ENCODE measurements around the gene PPP1R1A.
A peak's percentile ranks its signal among the peaks of the same experiment; 100 is the strongest.

The PPP1R1A gene

DNA sequence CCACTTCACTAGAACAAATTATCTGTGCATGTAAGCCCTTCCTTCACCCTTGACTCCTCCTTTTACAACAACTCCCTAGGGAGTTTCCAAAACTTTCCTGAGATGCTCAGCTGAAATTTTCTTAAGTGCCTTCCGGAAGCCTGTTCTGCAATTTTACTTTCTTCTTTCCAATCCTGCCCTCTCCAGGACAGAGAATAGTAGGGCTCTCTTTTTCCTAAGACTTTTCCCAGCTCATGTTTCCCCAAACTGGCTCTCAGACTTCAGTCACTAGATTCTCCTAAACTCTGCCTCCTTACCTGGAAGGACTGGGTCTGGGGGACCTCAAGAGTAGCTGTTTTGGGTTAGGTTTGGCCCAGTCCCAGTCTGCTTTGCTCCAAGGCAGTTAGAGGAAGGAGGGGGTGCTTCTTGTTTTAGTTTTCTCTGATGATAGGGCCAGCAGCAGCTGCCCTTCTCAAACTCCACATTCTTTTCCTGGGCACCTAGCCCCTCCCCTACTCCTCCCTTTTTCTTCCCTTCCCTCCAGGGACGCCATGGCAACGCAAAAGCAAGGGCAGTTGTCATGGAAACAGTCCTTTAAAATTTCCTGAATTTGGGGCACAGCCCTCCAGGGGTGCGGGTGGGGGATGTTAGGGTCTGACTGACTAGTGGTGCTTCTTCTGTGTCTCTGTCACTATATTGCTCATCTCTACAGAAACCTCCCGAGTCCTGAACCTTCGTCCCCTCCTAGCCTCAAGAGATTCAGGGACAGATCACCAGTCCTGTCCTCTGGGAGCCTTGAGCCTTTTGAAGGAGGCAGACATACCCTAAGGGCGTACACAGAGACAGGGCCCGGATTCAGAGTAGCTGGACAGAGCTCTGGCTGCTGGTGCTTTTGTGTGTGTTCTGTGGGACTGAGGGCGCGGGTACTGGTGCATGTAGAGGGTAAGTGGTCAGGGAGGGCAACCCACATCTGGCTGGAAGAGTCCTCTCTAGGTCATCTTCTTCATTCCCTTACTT, 17.0 kb downstream of the PPP1R1A start:
- DNase-seq (ENCODE audit: low read depth, low spot score), result no peak

DNA sequence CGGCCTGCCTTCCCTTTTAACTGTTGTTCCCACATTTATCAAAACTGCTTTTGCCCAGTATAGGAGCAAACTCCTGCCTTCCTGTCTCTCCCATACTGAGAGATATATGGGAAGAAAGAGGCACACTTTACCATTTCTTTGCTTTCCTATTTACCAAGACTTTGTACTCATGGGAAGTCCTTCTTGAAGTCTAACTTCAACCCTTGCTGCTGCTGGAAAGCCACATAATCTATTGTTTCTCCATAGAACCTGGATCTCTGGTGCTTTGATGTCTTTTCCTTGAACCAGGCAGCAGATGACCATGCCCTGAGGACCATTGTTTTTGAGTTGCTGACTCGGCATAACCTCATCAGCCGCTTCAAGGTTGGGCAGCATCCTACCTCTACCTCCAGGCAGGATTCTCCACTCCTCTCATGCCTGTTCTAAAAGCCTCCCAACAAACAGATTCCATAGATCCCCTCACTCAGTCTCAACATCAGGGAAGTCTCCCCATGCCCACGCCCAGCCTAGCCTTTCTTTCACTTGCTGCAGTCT, 18.4 kb downstream of the PPP1R1A start:
- no peak for DNase-seq (ENCODE audit: low read depth, low spot score)

DNA sequence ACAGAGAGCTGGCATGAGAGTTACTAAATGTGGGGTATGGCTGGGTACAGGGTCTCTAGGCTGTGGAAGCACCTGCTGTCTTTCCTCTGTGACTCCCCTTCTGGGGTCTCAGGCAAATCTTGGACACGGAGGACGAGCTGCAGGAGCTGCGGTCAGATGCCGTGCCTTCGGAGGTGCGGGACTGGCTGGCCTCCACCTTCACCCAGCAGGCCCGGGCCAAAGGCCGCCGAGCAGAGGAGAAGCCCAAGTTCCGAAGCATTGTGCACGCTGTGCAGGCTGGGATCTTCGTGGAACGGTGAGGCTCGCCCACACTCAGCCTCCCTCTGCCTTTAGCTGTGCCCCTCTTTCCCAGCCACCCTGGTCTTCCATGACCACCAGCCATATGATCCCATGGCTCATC, 19.4 kb downstream of the PPP1R1A start:
- DNase-seq (ENCODE audit: low read depth, low spot score), result no peak

DNA sequence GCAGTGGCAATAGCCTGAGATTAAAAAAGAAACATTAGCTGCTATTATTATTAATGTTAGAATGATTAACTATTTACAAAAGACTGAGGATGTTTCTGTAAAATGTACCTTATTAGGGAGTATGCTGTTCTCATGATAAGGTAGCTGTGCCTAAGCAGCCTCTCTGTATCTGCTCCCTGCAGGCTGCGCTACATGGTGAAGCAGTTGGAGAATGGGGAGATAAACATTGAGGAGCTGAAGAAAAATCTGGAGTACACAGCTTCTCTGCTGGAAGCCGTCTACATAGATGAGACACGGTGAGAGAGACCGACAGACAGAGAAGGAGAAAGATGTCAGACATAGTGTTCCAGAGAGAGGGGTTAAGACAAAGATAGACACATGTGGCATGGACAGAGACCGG, 21.7 kb downstream of the PPP1R1A start:
- no peak for DNase-seq (ENCODE audit: low read depth, low spot score)

DNA sequence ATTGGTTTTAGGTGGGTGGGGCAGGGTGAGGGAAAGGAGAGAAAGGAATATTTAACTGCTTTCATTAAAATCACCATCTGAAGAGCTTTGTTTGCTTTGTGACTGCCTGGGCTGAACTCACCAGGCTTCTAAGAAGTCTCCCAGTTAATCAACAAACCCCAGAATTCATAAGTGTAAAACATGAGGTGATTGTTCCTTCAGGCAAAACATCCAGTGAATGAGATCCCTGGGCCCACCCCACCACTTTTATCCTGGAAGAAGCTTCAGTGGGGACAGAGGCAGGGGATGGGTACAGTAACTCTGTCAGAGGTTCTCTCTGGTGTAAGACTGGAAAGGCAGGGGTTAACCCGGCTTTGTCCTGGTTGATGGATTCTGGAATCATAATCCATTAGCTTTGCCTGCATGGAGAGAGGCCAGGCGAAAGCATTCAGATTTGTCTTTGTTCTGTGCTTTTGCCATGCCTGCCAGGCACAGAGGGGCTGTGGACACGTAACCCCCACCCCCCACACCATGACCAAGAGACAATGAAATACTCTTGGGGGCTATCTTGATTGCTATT, 22.4 kb downstream of the PPP1R1A start:
- DNase-seq (ENCODE audit: low read depth, low spot score), result no peak

DNA sequence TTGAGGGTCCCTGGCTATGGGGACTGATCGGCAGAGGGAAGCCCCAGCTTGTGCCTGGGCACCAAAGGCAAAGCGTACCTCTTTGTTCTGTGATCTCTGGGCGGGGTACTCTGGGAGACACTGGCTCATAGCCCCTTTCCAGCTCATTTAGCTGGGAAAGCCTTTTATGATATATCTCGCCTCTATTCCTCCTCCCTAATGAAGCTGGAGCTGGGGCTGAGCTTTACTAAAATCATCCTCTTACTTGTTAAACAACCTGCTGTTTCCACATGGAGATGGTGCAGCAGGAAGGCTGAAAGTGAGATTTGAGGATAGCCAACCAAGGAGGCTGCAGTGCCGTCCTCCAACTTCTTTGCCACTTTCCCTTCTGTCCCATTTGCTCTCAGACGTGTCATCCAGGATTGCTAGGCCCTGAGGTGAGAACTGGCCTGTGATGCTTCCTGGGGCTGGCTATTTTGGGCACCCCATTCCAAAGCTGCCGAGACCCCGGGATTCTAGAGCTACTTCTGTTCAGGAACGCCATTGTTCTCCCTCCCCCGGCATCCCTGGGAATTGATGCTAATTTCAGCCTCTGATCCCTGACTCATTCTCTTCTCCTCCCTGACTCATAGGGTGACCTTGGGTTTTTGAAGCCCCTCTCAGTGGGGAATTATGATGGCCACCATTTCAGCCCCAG, 23.0 kb downstream of the PPP1R1A start:
- no peak for DNase-seq (ENCODE audit: low read depth, low spot score)

DNA sequence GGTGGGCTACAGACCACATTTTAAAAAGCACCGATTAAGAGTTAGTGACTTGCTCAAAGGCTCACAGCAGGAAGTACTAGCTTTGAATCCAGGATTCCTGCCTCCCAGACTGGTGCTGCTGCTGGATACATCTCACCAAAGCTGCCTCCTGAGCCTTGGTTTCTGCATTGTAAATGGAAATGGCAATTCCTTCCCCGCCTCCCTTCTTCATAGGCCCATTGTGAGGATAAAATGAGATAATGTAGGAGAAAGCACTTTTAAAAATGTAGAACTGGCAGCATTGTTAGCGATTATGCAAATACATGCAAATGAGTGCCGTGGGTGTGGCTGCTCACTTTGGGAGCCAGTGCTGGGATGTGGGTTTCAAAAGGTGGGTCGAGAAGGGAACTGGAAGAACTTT, 23.7 kb downstream of the PPP1R1A start:
- DNase-seq (ENCODE audit: low read depth, low spot score), result no peak

DNA sequence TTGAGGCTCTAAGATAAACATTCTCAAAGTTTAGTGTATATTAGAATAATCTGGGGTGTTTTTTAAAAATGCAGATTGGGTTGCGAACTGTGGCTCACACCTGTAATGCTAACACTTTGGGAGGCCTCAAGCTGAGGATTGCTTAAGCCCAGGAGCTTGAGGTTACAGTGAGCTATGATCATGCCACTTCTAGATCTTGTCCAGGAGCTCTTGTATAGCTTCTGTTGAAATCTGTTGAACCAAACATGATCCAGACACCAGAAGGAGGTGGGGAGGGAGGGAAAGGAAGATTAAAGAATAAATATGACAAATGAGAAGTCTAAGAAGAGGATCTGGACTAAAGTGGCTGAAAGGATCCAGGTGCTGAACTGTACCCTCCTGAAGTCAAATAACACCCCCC, 24.7 kb downstream of the PPP1R1A start:
- DNase-seq (ENCODE audit: low read depth, low spot score), result no peak

DNA sequence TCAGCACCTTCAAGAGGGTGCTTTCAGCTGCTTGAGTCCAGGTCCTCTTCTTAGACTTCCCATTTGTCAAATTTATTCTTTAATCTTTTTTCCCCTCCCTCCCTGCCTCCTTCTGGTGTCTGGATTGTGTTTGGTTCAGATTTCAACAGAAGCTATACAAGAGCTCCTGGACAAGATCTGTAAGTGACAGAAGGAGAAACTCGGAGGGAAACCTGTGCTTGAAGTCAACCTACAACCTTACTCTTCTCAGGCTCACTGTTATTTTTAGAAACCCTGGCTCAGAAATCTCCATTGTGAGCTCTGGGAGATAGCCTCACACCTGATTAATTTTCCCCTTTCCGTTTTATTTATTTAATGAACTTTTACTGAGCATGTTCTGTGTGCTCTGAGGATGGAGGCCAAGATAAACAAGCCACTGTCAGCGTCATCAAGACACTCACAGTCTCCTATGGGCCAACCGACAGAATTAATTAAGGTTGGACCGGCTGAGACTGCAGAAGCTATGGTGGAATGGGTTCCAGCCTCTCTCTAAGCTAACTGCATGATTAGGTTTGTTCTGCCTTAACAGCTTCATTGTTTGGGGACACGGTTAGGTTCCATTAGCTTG, 25.6 kb downstream of the PPP1R1A start:
- no peak for DNase-seq (ENCODE audit: low read depth, low spot score)

DNA sequence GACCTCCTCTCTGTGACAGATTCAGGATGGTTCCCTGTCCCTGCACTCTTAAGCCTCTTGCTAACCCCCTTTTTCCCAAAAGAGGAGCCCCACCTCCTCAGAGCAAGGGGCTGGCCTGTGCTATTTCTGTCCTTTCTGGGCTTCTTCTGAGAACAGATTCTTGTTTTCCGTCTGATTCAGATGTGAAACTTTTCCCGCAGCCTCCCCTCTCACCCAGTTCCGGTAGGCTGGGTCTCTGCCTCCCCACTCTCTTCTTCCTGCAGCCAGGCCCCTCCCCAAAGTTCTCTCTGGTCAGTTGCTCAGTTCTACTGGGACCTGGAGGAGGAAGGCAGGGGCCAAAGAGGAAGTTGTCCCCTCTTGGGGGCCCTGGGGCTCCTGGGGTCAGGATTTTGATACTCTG, 27.3 kb downstream of the PPP1R1A start:
- DNase-seq (ENCODE audit: low read depth, low spot score), result no peak

DNA sequence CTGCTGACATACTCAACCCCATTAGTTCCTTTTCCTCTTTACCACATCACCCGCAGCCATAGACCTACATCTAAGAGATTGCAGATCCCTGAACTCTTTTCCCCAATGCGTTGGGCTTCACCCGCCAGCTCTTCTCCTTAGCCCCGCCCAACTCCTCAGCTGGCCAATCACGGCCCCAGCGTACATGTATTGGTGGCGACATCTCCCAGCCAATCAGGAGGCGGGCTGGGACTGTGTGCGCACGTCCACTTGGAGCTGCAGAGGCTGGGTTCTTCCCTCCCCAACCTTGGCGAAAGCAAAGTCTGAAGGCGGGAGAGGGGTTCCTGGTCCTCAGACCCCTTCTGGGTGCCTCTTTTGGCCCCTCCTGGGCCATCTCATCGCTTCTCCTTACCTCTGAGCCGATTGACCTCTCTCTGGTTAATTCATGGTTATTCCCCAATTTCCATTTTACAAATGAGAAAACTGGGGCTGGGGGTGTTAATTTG, 28.0 kb downstream of the PPP1R1A start:
- peak; percentile 62 for DNase-seq (ENCODE audit: low read depth, low spot score)

DNA sequence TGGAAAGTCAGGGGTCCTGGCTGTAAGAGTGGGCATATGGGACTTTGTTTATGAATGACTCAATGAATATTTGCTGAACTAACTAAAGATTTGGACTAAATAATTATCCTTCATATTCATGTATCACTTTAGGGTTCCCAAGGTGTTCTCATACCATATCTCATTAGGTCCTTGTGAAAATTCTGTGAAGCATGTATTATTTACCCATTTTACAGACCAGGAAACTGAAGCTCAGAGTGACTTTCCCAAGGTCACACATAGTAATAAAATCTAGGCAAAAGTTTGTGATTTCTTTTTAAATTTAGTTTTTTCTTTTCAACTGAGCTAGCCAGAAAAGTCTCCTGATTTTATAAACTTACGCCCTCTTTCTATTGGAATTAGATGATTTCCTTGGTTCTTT, 29.7 kb downstream of the PPP1R1A start:
- no peak for DNase-seq (ENCODE audit: low read depth, low spot score)

DNA sequence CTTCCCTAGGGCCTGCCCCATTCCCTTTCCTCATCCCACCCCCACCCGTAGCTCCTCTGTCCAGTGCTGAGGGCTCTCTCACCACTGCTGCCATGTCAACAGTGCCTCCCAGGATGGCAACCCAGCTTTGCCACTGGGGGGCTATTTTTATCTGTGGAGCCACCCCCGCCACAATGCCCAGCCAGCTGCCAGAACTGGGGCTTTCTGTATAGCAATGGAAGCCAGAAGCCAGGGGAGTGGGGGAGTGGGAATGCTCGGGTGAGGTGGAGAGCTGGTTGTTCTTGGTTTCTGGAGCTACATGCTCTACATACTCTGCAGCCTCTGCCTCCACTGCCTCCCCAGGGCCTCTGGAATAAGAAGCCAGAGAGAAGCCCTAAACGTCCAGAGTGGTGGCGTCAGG, 30.1 kb downstream of the PPP1R1A start:
- DNase-seq (ENCODE audit: low read depth, low spot score), result no peak

DNA sequence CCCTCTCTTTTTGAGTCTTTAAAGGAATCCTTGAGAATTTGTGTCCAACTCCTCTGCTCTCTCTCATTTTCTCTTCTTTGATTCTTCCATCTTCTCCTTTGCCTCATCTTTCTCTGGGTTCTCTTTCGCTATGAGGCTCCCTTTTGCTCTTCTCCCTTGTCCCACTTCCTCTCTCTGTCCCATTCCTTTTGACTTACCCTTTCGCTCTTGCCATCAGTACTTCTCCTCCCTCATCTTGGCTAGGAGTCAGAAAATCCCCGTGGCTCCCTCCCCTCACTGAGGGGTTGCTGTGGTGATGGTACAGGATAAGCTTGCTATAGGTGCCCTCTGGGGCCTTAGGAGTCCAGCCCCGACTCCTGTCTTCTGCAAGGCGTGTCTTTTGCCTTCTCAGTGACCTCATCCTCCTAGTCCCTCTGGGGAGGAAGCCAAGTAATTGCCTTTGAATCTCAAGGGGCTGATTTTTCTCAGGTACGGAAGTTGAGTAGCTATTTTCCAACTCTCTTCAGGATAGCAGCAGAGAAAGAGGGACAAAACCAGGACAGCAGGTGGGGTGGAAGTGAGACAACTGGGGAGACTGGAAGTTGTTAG, 32.7 kb downstream of the PPP1R1A start:
- no peak for DNase-seq (ENCODE audit: low read depth, low spot score)

DNA sequence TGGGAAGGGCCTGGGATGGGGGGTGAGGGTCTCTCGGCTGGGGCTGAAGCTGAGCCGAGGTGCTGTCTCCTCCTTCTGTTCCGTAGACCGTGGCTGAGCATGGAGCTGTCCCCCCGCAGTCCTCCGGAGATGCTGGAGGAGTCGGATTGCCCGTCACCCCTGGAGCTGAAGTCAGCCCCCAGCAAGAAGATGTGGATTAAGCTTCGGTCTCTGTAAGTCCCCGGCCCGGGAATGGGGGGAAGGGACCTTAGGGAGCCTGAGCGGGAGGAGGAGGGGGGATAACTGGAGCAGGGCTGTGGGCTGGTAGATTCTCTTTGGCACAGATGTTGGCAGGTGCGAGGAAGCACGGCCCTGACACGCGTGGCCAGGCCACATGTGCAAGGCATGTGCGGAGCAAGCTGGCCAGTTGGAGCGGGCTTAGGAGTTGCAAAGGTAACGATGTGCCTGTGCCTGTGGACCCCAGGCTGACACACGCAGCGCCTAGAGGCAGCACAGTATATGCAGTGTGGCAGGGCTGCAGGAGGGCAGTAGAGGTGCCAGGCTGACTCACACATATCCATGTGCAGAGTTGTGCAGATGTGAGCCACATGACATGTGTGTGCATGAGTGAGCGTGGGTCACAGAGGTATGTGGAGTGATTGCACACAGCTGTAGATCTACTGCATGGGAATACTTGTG, 38.5 kb downstream of the PPP1R1A start:
- DNase-seq (ENCODE audit: low read depth, low spot score), result no peak

DNA sequence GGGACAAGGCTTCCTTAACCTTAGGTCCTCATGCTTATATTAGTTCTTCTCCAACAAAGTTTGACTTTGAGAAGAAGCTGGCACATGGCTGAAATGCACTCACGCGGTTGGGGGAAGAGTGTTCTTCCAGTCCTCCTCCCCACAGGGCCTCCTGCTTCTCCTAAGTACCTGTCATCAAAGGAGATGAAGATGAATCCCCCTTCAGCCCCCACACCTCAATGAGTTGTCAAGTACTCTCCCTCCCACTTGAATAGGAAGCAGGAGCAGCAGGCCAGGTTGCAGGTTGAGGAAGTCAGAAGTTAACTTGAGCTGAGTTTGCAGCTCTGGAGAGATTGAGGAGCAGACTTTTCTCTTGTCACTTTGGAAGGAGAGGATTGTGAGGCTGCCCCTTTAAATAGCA, 41.9 kb downstream of the PPP1R1A start:
- DNase-seq (ENCODE audit: low read depth, low spot score), result no peak

DNA sequence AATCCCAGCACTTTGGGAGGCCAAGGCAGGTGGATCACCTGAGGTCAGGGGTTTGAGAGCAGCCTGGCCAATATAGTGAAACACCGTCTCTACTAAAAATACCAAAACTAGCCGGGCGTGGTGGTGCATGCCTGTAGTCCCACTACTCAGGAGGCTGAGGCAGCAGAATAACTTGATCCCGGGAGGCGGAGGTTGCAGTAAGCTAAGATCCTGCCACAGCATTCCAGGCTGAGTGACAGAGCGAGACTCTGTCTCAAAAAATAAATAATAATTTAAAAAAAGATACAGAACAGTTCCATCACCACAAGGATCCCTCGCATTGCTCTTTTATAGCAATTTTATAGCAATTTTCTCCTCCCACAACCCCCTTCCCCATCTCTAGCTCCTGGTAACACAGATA, 43.7 kb downstream of the PPP1R1A start:
- no peak for DNase-seq (ENCODE audit: low read depth, low spot score)

DNA sequence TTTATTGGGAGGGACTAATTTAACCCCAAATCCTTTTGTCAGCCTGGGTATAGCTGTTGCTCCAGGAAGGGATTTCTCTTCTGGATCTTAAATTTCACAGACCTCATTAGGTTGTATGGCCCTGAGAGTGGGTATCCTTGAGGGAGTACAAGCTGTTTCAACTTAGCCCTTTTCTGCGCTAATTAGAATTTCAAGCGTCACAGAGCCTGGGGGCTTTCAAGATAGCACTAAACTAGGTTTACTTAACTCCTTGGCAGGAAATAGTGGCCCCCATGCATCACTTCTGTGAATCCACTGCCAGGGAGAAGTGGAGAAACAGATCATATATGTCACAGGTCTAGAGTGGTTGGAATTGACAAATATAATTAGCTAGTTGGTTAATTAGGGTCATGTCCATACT, 44.9 kb downstream of the PPP1R1A start:
- DNase-seq (ENCODE audit: low read depth, low spot score), result no peak

DNA sequence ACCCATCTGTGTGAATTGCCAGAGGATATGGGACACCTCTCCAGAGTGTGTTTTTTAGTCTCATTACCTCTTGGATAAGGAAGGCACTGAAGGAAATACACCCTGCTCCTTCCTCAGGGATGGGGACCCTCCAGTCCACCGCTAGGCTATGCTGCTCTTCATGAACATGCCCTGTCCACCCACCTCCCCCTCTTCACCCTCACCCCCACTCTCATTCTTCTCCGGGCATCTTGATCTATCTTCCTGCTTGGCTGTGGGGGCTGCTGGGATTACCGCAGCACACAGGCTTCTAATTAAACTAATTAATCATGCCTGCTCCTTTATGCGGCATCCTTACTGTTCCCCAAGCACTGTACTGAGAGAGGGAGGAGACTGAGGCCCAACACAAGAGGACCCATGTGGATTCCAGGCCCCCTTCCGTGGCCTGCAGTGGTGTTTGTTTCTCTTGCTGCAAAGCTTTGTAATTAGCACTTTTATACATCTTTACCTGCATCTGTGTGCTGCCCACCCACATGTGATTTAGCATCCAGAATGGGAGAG, 46.6 kb downstream of the PPP1R1A start:
- DNase-seq (ENCODE audit: low read depth, low spot score), result no peak

DNA sequence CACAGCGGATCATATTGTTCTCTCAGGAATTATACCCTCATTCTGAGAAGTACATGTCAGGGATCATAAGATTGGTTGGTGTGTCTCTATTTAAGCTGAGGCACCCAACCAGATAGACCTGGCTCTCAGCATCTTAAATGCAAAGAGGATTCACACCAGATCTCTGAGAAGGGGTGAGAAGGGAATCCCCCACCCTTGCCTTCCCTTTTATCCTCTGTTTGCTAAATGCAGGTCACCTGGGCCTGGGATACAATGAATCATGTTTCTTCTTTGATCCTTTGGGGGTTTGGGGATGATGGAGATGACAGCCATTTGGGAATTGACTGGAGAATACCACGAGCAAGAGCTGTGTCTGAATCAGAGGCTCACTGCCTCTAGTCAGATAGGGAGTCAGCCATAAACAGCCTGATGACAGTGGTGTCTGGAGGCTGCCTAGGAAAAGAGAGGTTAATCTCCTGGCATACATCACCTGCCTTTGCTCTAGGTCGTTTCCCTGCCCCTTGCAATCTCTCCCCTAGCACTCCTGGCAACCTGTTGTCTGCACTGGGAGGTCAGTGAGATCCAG, 50.2 kb downstream of the PPP1R1A start:
- no peak for DNase-seq (ENCODE audit: low read depth, low spot score)

All from activated naive CD8-positive, alpha-beta T cell treated with anti-CD3 and anti-CD28 coated beads, Interleukin-2, amount 50 U/mL, for 16 hours (primary cell).